NCI-H1436 (cell line): ENCODE measurements around the gene MDFIC2.

ENCODE experiments used
- DNase-seq: peaks from one replicate; lab custom pipeline; 2025; lab: John Stamatoyannopoulos, UW

Gene MDFIC2

GRCh38 chr3:70180664-70181063, 131.8 kb downstream of the MDFIC2 start:
- no peak for DNase-seq

- no peak for DNase-seq
Measured at GRCh38 chr3:70179111-70179510, 133.3 kb downstream of the MDFIC2 start.

GRCh38 chr3:70177881-70178645, 134.4 kb downstream of the MDFIC2 start:
- no peak for DNase-seq

GRCh38 chr3:70176224-70176623, 136.2 kb downstream of the MDFIC2 start:
- DNase-seq = no peak

- DNase-seq = no peak
Measured at GRCh38 chr3:70156808-70157207, 155.6 kb downstream of the MDFIC2 start.

- no peak for DNase-seq
Measured at GRCh38 chr3:70150599-70150998, 161.8 kb downstream of the MDFIC2 start.

GRCh38 chr3:70149714-70150400, 162.6 kb downstream of the MDFIC2 start:
- no peak for DNase-seq
